SK-N-SH (cell line): ENCODE results near the gene GOLPH3L. TPM values are rescaled to one million over a fixed set of nuclear protein-coding genes. Genes with fewer than 3 reads are reported as not detected.

Experiments used
- CTCF ChIA-PET: fragments of 300-600, 350-600 bp; formaldehyde crosslinking; extraction: SDS; loops from one replicate; lab custom pipeline; 2021; lab: Yijun Ruan, JAX
- POLR2A ChIA-PET: fragments of 350-600 bp; sonication (Branson Sonifier 250); formaldehyde crosslinking; extraction: SDS; loops from one replicate; lab custom pipeline; 2020; ENCODE audit warnings: antibody characterized with exemption, inconsistent platforms; lab: Yijun Ruan, JAX
- DNase-seq: peaks from one replicate; pipeline ENCODE4 v3.0.0; 2012
- H2AFZ ChIP-seq: fragments of 200-600 bp; sonication (generic); 2 replicates; pipeline ENCODE4 v1.8.1; 2016; ENCODE audit warnings: antibody characterized with exemption, mild to moderate bottlenecking, low read depth
- H3F3A ChIP-seq: fragments of 200-600 bp; sonication (generic); replicated peaks from 2 replicates; pipeline ENCODE3; 2016; ENCODE audit warnings: antibody characterized with exemption, mild to moderate bottlenecking; ENCODE audit not compliant: insufficient read depth
- H3K27ac ChIP-seq, 2 experiments: fragments of 200-500 bp in 1 of 2; fragments of 200-600 bp in 1 of 2; sonication (Bioruptor generic) in 1 of 2; sonication (generic), shearing (Covaris generic) in 1 of 2; 2 replicates each; pipeline versions ENCODE4 v1.5.1 to v1.6.1; 2014 to 2016; ENCODE audit warnings: low read depth in 2 of 2, inconsistent platforms in 1 of 2, low read length in 1 of 2, mild to moderate bottlenecking in 1 of 2, mixed read lengths in 1 of 2
- H3K27me3 ChIP-seq: fragments of 200-600 bp; sonication (generic), shearing (Covaris generic); 2 replicates; pipeline ENCODE4 v1.6.1; 2016; ENCODE audit warnings: mixed run types; ENCODE audit not compliant: insufficient read depth
- H3K36me3 ChIP-seq, 2 experiments: fragments of 200-500 bp in 1 of 2; fragments of 200-600 bp in 1 of 2; sonication (Bioruptor generic) in 1 of 2; sonication (generic) in 1 of 2; replicated peaks in 1 of 2; 2 replicates each; pipeline versions ENCODE3 to v1.5.1; 2014 to 2016; ENCODE audit warnings: low read length in 1 of 2, mild to moderate bottlenecking in 1 of 2; ENCODE audit not compliant: insufficient read depth in 2 of 2, control insufficient read depth in 1 of 2
- H3K4me1 ChIP-seq, 2 experiments: fragments of 200-500 bp in 1 of 2; fragments of 200-600 bp in 1 of 2; sonication (Bioruptor generic) in 1 of 2; sonication (generic), shearing (Covaris generic) in 1 of 2; 2 replicates each; pipeline versions ENCODE4 v1.5.1 to v1.6.1; 2014 to 2016; ENCODE audit warnings: low read depth in 1 of 2, low read length in 1 of 2, mixed run types in 1 of 2; ENCODE audit not compliant: insufficient read depth in 2 of 2, control insufficient read depth in 1 of 2
- H3K4me2 ChIP-seq: fragments of 200-600 bp; sonication (generic), shearing (Covaris generic); 2 replicates; pipeline ENCODE4 v1.6.1; 2017; ENCODE audit warnings: mixed run types
- H3K4me3 ChIP-seq, 2 experiments: fragments of 200-500 bp in 1 of 2; fragments of 200-600 bp in 1 of 2; sonication (Bioruptor generic) in 1 of 2; sonication (generic), shearing (Covaris generic) in 1 of 2; 2 replicates each; pipeline versions ENCODE4 v1.5.1 to v1.8.1; 2014 to 2016; ENCODE audit warnings: low read depth in 2 of 2, inconsistent platforms in 1 of 2, low read length in 1 of 2, mild to moderate bottlenecking in 1 of 2, mixed read lengths in 1 of 2, moderate library complexity in 1 of 2
- H3K79me2 ChIP-seq: fragments of 200-600 bp; sonication (generic); 2 replicates; pipeline ENCODE4 v1.8.1; 2017; ENCODE audit warnings: mild to moderate bottlenecking; ENCODE audit not compliant: insufficient read depth
- H3K9ac ChIP-seq: fragments of 200-600 bp; sonication (generic); 2 replicates; pipeline ENCODE4 v1.6.1; 2017; ENCODE audit warnings: mixed run types
- H3K9me2 ChIP-seq: fragments of 200-600 bp; sonication (generic); 2 replicates; pipeline ENCODE4 v1.6.1; 2017; ENCODE audit warnings: mixed run types
- H3K9me3 ChIP-seq: fragments of 200-600 bp; sonication (generic); 2 replicates; pipeline ENCODE4 v1.6.1; 2017; ENCODE audit warnings: mixed run types, mild to moderate bottlenecking, moderate library complexity
- H4K20me1 ChIP-seq: fragments of 200-600 bp; sonication (generic); 2 replicates; pipeline ENCODE4 v1.6.1; 2017; ENCODE audit warnings: mild to moderate bottlenecking, mixed run types; ENCODE audit not compliant: insufficient read depth
- CHD2 ChIP-seq: fragments of 150-350 bp; IDR thresholded peaks from 2 replicates; pipeline ENCODE4 v1.6.1; 2018; ENCODE audit warnings: low read length; ENCODE audit not compliant: partially characterized antibody
- ELF1 ChIP-seq: IDR thresholded peaks from 2 replicates; pipeline ENCODE4 v1.4.0; 2012
- EP300 ChIP-seq, 2 experiments: IDR thresholded peaks; 2 replicates each; pipeline versions ENCODE4 v1.4.0 to v1.6.1; 2012; ENCODE audit warnings: borderline replicate concordance in 1 of 2, low read depth in 1 of 2, low read length in 1 of 2
- FOSL2 ChIP-seq: IDR thresholded peaks from 2 replicates; pipeline ENCODE4 v1.4.0; 2012; ENCODE audit warnings: low read depth, mild to moderate bottlenecking, moderate library complexity, borderline replicate concordance
- FOXJ3 ChIP-seq: sonication (generic); formaldehyde crosslinking; IDR thresholded peaks from 2 replicates; pipeline ENCODE4 v1.5.1; 2020; ENCODE audit warnings: mild to moderate bottlenecking, missing genetic modification reagents
- FOXM1 ChIP-seq: IDR thresholded peaks from 2 replicates; pipeline ENCODE4 v1.4.0; 2012; ENCODE audit warnings: low read depth, mild to moderate bottlenecking
- GABPA ChIP-seq: IDR thresholded peaks from 2 replicates; pipeline ENCODE4 v1.4.0; 2012; ENCODE audit warnings: low read depth, mild to moderate bottlenecking
- MAX ChIP-seq: IDR thresholded peaks from 2 replicates; pipeline ENCODE4 v1.4.0; 2012; ENCODE audit warnings: low read depth
- MEF2A ChIP-seq: IDR thresholded peaks from 2 replicates; pipeline ENCODE4 v1.4.0; 2012; ENCODE audit warnings: low read depth, borderline replicate concordance
- NFIC ChIP-seq: IDR thresholded peaks from 2 replicates; pipeline ENCODE4 v1.4.0; 2012; ENCODE audit warnings: borderline replicate concordance
- RXRA ChIP-seq: IDR thresholded peaks from 2 replicates; pipeline ENCODE4 v1.4.0; 2012; ENCODE audit warnings: low read depth, mild to moderate bottlenecking, borderline replicate concordance
- SIN3A ChIP-seq: IDR thresholded peaks from 2 replicates; pipeline ENCODE4 v1.6.1; 2012; ENCODE audit warnings: low read depth, mild to moderate bottlenecking, low read length, moderate library complexity, borderline replicate concordance
- TCF12 ChIP-seq: IDR thresholded peaks from 2 replicates; pipeline ENCODE4 v1.4.0; 2012
- TEAD4 ChIP-seq: IDR thresholded peaks from 2 replicates; pipeline ENCODE4 v1.4.0; 2012; ENCODE audit warnings: mild to moderate bottlenecking, borderline replicate concordance; ENCODE audit not compliant: insufficient read depth
- WGBS: methylation state at CpG from one replicate; pipeline ENCODE4 v1.1.6; 2017; ENCODE audit warnings: low lambda C conversion rate; 5-methylcytosine and 5-hydroxymethylcytosine counted together
- polyA plus RNA-seq, 3 experiments: library from polyadenylated mRNA; depleted of rRNA; stranded (reverse); fragments of >200 nt; gene quantifications; 2 replicates each; pipeline ENCODE4 v1.2.3, GENCODE V29; 2012
- TF ChIP-seq, protein P1 (sequence below): fragments of 150-350 bp; IDR thresholded peaks from 2 replicates; pipeline ENCODE4 v1.6.1; 2016; ENCODE audit warnings: mild to moderate bottlenecking, low read depth, low read length
- TF ChIP-seq, protein P2 (sequence below): fragments of 200-600 bp; sonication (generic); IDR thresholded peaks from 2 replicates; pipeline ENCODE4 v1.6.1; 2017; ENCODE audit warnings: antibody characterized with exemption, mild to moderate bottlenecking, moderate library complexity
- TF ChIP-seq, protein P3 (sequence below): IDR thresholded peaks from 2 replicates; pipeline ENCODE4; 2012
- TF ChIP-seq, protein P4 (sequence below): IDR thresholded peaks from 2 replicates; pipeline ENCODE4 v1.4.0; 2012; ENCODE audit warnings: low read depth, borderline replicate concordance

The GOLPH3L gene
- polyA plus RNA-seq, 1 of the 3 experiments (the other 2 are of a cell fraction): 7.8 TPM

GRCh38 chr1:150615346-150616201, 81.4 kb downstream of the GOLPH3L start:
- H3K9me2 ChIP-seq: no peaks in the 10 kb centered on the region
- H3K27me3 ChIP-seq: no peaks in the 10 kb centered on the region
- H3K36me3 ChIP-seq: peaks cover 4 to 21% of the 10 kb centered on the region in 2 experiments
- no peak for TF ChIP-seq MEF2A
- TF ChIP-seq, protein P1, sequence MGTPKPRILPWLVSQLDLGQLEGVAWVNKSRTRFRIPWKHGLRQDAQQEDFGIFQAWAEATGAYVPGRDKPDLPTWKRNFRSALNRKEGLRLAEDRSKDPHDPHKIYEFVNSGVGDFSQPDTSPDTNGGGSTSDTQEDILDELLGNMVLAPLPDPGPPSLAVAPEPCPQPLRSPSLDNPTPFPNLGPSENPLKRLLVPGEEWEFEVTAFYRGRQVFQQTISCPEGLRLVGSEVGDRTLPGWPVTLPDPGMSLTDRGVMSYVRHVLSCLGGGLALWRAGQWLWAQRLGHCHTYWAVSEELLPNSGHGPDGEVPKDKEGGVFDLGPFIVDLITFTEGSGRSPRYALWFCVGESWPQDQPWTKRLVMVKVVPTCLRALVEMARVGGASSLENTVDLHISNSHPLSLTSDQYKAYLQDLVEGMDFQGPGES: no peak
- no peak for TF ChIP-seq RXRA
- TF ChIP-seq FOXJ3 (CRISPR knock-in tag): no peak
- TF ChIP-seq TEAD4: no peak
- TF ChIP-seq NFIC: no peak
- TF ChIP-seq, protein P2, sequence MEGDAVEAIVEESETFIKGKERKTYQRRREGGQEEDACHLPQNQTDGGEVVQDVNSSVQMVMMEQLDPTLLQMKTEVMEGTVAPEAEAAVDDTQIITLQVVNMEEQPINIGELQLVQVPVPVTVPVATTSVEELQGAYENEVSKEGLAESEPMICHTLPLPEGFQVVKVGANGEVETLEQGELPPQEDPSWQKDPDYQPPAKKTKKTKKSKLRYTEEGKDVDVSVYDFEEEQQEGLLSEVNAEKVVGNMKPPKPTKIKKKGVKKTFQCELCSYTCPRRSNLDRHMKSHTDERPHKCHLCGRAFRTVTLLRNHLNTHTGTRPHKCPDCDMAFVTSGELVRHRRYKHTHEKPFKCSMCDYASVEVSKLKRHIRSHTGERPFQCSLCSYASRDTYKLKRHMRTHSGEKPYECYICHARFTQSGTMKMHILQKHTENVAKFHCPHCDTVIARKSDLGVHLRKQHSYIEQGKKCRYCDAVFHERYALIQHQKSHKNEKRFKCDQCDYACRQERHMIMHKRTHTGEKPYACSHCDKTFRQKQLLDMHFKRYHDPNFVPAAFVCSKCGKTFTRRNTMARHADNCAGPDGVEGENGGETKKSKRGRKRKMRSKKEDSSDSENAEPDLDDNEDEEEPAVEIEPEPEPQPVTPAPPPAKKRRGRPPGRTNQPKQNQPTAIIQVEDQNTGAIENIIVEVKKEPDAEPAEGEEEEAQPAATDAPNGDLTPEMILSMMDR: no peak
- TF ChIP-seq SIN3A: no peak
- TF ChIP-seq CHD2: no peak
- H3K27ac ChIP-seq: peak overlapping the region in 1 of 2 experiments; percentile 97; a peak in 2 of 4 replicates
- ChIA-PET CTCF (interaction anchor here (1.9 kb wide), 1 partner anchor 55 kb away, joined by 7 read pairs; no protein-coding TSS in a partner anchor), POLR2A (no interaction called here)
- peaks cover 60% of the 10 kb centered on the region for H3F3A ChIP-seq
- 94% methylated on average over 12 of the region's 12 CpGs for WGBS
- DNase-seq: no peak
- no peak overlapping the region for H3K9ac ChIP-seq
- no peaks in the 10 kb centered on the region for H4K20me1 ChIP-seq
- H3K4me2 ChIP-seq: no peak overlapping the region
- H3K4me1 ChIP-seq: peaks cover 11 to 44% of the 10 kb centered on the region in 2 experiments
- H3K79me2 ChIP-seq: peaks cover 31% of the 10 kb centered on the region
- H3K9me3 ChIP-seq: no peaks in the 10 kb centered on the region
- H3K4me3 ChIP-seq: no peak overlapping the region
- H2AFZ ChIP-seq: no peak overlapping the region

GRCh38 chr1:150613061-150613920, 83.7 kb downstream of the GOLPH3L start:
- ChIA-PET POLR2A (no interaction called here), CTCF (interaction anchor here (1.1 kb wide), 1 partner anchor 53 kb away, joined by 6 read pairs; no protein-coding TSS in a partner anchor)
- no peaks in the 10 kb centered on the region for H4K20me1 ChIP-seq
- no peaks in the 10 kb centered on the region for H3K9me2 ChIP-seq
- peaks cover 28% of the 10 kb centered on the region for H3K79me2 ChIP-seq
- H3K36me3 ChIP-seq: peaks cover 0 to 13% of the 10 kb centered on the region in 2 experiments
- no peaks in the 10 kb centered on the region for H3K9me3 ChIP-seq
- H3F3A ChIP-seq: peaks cover 51% of the 10 kb centered on the region
- H3K27ac ChIP-seq: peak overlapping the region; percentile 71 to 97
- H3K4me3 ChIP-seq: no peak overlapping the region
- no peak overlapping the region; the same call in 1 of the 2 replicates for H2AFZ ChIP-seq
- no peak for DNase-seq
- H3K27me3 ChIP-seq: no peaks in the 10 kb centered on the region
- WGBS: 45% methylated on average over 12 of the region's 12 CpGs
- H3K4me1 ChIP-seq: peaks cover 2 to 35% of the 10 kb centered on the region in 2 experiments; a peak in 3 of 4 replicates
- H3K4me2 ChIP-seq: peak overlapping the region; percentile 70
- H3K9ac ChIP-seq: peak overlapping the region; percentile 64
- peak; percentile 52 for TF ChIP-seq NFIC
- TF ChIP-seq, protein P3, sequence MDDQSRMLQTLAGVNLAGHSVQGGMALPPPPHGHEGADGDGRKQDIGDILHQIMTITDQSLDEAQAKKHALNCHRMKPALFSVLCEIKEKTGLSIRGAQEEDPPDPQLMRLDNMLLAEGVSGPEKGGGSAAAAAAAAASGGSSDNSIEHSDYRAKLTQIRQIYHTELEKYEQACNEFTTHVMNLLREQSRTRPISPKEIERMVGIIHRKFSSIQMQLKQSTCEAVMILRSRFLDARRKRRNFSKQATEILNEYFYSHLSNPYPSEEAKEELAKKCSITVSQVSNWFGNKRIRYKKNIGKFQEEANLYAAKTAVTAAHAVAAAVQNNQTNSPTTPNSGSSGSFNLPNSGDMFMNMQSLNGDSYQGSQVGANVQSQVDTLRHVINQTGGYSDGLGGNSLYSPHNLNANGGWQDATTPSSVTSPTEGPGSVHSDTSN: peak; percentile 89
- TF ChIP-seq, protein P4, sequence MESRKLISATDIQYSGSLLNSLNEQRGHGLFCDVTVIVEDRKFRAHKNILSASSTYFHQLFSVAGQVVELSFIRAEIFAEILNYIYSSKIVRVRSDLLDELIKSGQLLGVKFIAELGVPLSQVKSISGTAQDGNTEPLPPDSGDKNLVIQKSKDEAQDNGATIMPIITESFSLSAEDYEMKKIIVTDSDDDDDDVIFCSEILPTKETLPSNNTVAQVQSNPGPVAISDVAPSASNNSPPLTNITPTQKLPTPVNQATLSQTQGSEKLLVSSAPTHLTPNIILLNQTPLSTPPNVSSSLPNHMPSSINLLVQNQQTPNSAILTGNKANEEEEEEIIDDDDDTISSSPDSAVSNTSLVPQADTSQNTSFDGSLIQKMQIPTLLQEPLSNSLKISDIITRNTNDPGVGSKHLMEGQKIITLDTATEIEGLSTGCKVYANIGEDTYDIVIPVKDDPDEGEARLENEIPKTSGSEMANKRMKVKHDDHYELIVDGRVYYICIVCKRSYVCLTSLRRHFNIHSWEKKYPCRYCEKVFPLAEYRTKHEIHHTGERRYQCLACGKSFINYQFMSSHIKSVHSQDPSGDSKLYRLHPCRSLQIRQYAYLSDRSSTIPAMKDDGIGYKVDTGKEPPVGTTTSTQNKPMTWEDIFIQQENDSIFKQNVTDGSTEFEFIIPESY: no peak
- peak; percentile 49; the same call in 1 of the 2 replicates for TF ChIP-seq MAX
- peak; percentile 15; the same call in 1 of the 2 replicates for TF ChIP-seq ELF1
- TF ChIP-seq FOSL2: peak; percentile 95
- no peak for TF ChIP-seq FOXM1
- 0 out of 2 replicates have a peak, but pooled peaks have one; percentile 62 for TF ChIP-seq SIN3A
- TF ChIP-seq TCF12: peak; percentile 76
- no peak for TF ChIP-seq FOXJ3 (CRISPR knock-in tag)
- peak in 1 of 2 experiments; percentile 57; a peak in 1 of 4 replicates for TF ChIP-seq EP300 (IDR thresholded peaks at IDR 0.05; ENCODE audit: borderline replicate concordance in 1 of 2, low read depth in 1 of 2, low read length in 1 of 2)
- peak; percentile 50; the same call in 1 of the 2 replicates for TF ChIP-seq GABPA
